Endodermal cell (in vitro differentiated cells): ENCODE measurements around the gene ACBD5. TPM values are rescaled to one million over a fixed set of nuclear protein-coding genes. Genes with fewer than 3 reads are reported as not detected.

ENCODE experiments used
- DNase-seq: peaks from one replicate; pipeline ENCODE4 v3.0.0-alpha.2; 2017
- H3K27ac ChIP-seq: 2 replicates; pipeline ENCODE4 v1.5.1; 2013; ENCODE audit warnings: mild to moderate bottlenecking, low read depth, low read length, moderate library complexity
- H3K27me3 ChIP-seq: 2 replicates; pipeline ENCODE4 v1.6.1; 2013; ENCODE audit warnings: mild to moderate bottlenecking, low read length, moderate library complexity; ENCODE audit not compliant: insufficient read depth, control insufficient read depth, poor library complexity, severe bottlenecking
- H3K36me3 ChIP-seq: 2 replicates; pipeline ENCODE4 v1.7.0; 2013; ENCODE audit warnings: mild to moderate bottlenecking, low read length, moderate library complexity; ENCODE audit not compliant: control insufficient read depth, insufficient read depth
- H3K4me1 ChIP-seq: one replicate; pipeline ENCODE4 v1.7.0; 2013; ENCODE audit warnings: low read length; ENCODE audit not compliant: control insufficient read depth, insufficient read depth
- H3K4me3 ChIP-seq: 2 replicates; pipeline ENCODE4 v1.5.1; 2013; ENCODE audit warnings: mild to moderate bottlenecking, low read length, moderate library complexity
- H3K9ac ChIP-seq: 2 replicates; pipeline ENCODE4 v1.6.1; 2013; ENCODE audit warnings: mild to moderate bottlenecking, low read length, moderate library complexity; ENCODE audit not compliant: poor library complexity, severe bottlenecking; ENCODE audit errors: extremely low read depth
- H3K9me3 ChIP-seq: 2 replicates; pipeline ENCODE4 v1.6.1; 2013; ENCODE audit warnings: mild to moderate bottlenecking, low read length, moderate library complexity; ENCODE audit not compliant: control insufficient read depth
- H3K27ac Mint-ChIP-seq: 2 replicates; pipeline ENCODE4 v1.8.0; 2020; ENCODE audit warnings: mixed read lengths
- H3K27me3 Mint-ChIP-seq: 2 replicates; pipeline ENCODE4 v1.8.0; 2021; ENCODE audit warnings: mild to moderate bottlenecking, mixed read lengths; ENCODE audit not compliant: insufficient read depth
- H3K36me3 Mint-ChIP-seq: 2 replicates; pipeline ENCODE4 v1.8.0; 2020; ENCODE audit warnings: low read depth, mixed read lengths
- H3K4me1 Mint-ChIP-seq: 2 replicates; pipeline ENCODE4 v1.8.0; 2020; ENCODE audit warnings: mixed read lengths
- H3K4me3 Mint-ChIP-seq: 2 replicates; pipeline ENCODE4 v1.8.0; 2020; ENCODE audit warnings: mild to moderate bottlenecking, moderate library complexity, mixed read lengths
- H3K9me3 Mint-ChIP-seq: 2 replicates; pipeline ENCODE4 v1.8.0; 2020; ENCODE audit warnings: mild to moderate bottlenecking, mixed read lengths
- CTCF ChIP-seq: fragments of 200-600 bp; sonication (generic); conservative IDR thresholded peaks from 2 replicates; pipeline ENCODE4 v1.5.0; 2021; ENCODE audit warnings: antibody characterized with exemption, mild to moderate bottlenecking
- whole genome bisulfite sequencing, 2 experiments: methylation state at CpG; one replicate each; pipeline versions ENCODE4 v1.1.5 to v1.1.7; 2013; ENCODE audit warnings: missing lambda C conversion rate in 2 of 2, mixed read lengths in 1 of 2; ENCODE audit not compliant: insufficient coverage in 1 of 2, insufficient read length in 1 of 2; 5-methylcytosine and 5-hydroxymethylcytosine counted together
- total RNA-seq, 2 donors: library from RNA; stranded (reverse); fragmentation: NEBNext Ultra II Directional in 1 of 2; extraction: Animal tissue kit (Norgen Biotek cat#: 25700) in 1 of 2; gene quantifications; 2 replicates in 1 of 2; 3 replicates in 1 of 2; pipeline ENCODE4 v1.2.1, GENCODE V29; 2021

Gene ACBD5
- total RNA-seq, 2 donors from 2014 or later = 13.7 to 20.7 TPM

- no peaks in the 10 kb centered on the region for H3K9me3 Mint-ChIP-seq
- H3K9ac ChIP-seq = no peak overlapping the region
- no peak for DNase-seq
- H3K27me3 Mint-ChIP-seq = no peaks in the 10 kb centered on the region
- no peaks in the 10 kb centered on the region for H3K4me1 Mint-ChIP-seq
- H3K4me1 ChIP-seq = no peaks in the 10 kb centered on the region
- no peak overlapping the region for H3K4me3 Mint-ChIP-seq
- H3K36me3 ChIP-seq = peaks cover 21% of the 10 kb centered on the region
- 100% methylated on average over 1 of the region's 1 CpG; no CpG with 5 or more reads in 1 of the 2 experiments for WGBS, 2 experiments
- no peaks in the 10 kb centered on the region for H3K27me3 ChIP-seq
- peaks cover 16% of the 10 kb centered on the region for H3K36me3 Mint-ChIP-seq
- H3K9me3 ChIP-seq = no peaks in the 10 kb centered on the region
- H3K27ac Mint-ChIP-seq = no peak overlapping the region
- no peak for TF ChIP-seq CTCF
- no peak overlapping the region for H3K27ac ChIP-seq
- H3K4me3 ChIP-seq = no peak overlapping the region
Measured at GRCh38 chr10:27230022-27230421, 10.6 kb downstream of the ACBD5 start.

- H3K36me3 Mint-ChIP-seq = peaks cover 20% of the 10 kb centered on the region
- no peaks in the 10 kb centered on the region for H3K27me3 Mint-ChIP-seq
- Histone ChIP-seq H3K36me3 (peaks cover 29% of the 10 kb centered on the region), H3K4me1 (no peaks in the 10 kb centered on the region), H3K4me3 (no peak overlapping the region), H3K27me3 (no peaks in the 10 kb centered on the region), H3K9me3 (no peaks in the 10 kb centered on the region), H3K27ac (no peak overlapping the region), H3K9ac (no peak overlapping the region)
- H3K27ac Mint-ChIP-seq = no peak overlapping the region
- TF ChIP-seq CTCF = no peak
- no peaks in the 10 kb centered on the region for H3K4me1 Mint-ChIP-seq
- H3K9me3 Mint-ChIP-seq = no peaks in the 10 kb centered on the region
- WGBS, 2 experiments = 61 to 67% methylated on average over 3 of the region's 3 CpGs
- no peak overlapping the region for H3K4me3 Mint-ChIP-seq
- no peak for DNase-seq
Measured at GRCh38 chr10:27225642-27226257, 14.8 kb downstream of the ACBD5 start.

GRCh38 chr10:27225011-27225590 lies 15.5 kb downstream of the ACBD5 start:
- no peak for TF ChIP-seq CTCF
- no peak overlapping the region for H3K4me3 ChIP-seq
- 70 to 71% methylated on average over 4 to 8 of the region's 8 CpGs for WGBS, 2 experiments
- H3K9me3 ChIP-seq = no peaks in the 10 kb centered on the region
- H3K4me1 Mint-ChIP-seq = no peaks in the 10 kb centered on the region
- no peaks in the 10 kb centered on the region for H3K27me3 ChIP-seq
- no peaks in the 10 kb centered on the region for H3K9me3 Mint-ChIP-seq
- no peaks in the 10 kb centered on the region for H3K27me3 Mint-ChIP-seq
- H3K27ac Mint-ChIP-seq = no peak overlapping the region
- H3K4me3 Mint-ChIP-seq = no peak overlapping the region
- no peaks in the 10 kb centered on the region for H3K4me1 ChIP-seq
- H3K36me3 ChIP-seq = peaks cover 33% of the 10 kb centered on the region
- H3K36me3 Mint-ChIP-seq = peaks cover 19% of the 10 kb centered on the region
- no peak for DNase-seq
- no peak overlapping the region for H3K27ac ChIP-seq
- no peak overlapping the region for H3K9ac ChIP-seq
